GM12878 (cell line): ENCODE measurements around the gene NID1. TPM values are rescaled to one million over a fixed set of nuclear protein-coding genes. Genes with fewer than 3 reads are reported as not detected.

Source experiments
- ATAC-seq: fragments of 200-7000 bp; cut with Tn5 transposase; 3 replicates; pipeline ENCODE4 v1.9.1; 2020; ENCODE audit warnings: mild to moderate bottlenecking, moderate library complexity
- BruUV-seq: library from RNA; stranded (reverse); fragments of 400-500 nt; replicated peaks from 2 replicates; lab custom pipeline; 2021; lab: Mats Ljungman, UMichigan
- CTCF ChIA-PET: fragments of 300-600 bp; sonication (Branson Sonifier 250); formaldehyde crosslinking; extraction: SDS; loops from one replicate; lab custom pipeline; 2021; ENCODE audit warnings: inconsistent platforms; lab: Yijun Ruan, JAX
- POLR2A ChIA-PET: fragments of 350-600 bp; formaldehyde crosslinking; extraction: SDS; loops from one replicate; lab custom pipeline; 2021; ENCODE audit warnings: inconsistent platforms; lab: Charles Lee
- RAD21 ChIA-PET: fragments of 300-600 bp; sonication (Branson Sonifier 250); formaldehyde crosslinking; loops from one replicate; lab custom pipeline; 2023; ENCODE audit warnings: antibody characterized with exemption; ENCODE audit not compliant: unreplicated experiment; lab: Charles Lee
- SMC1A ChIA-PET: fragments of 300-600 bp; sonication (Branson Sonifier 250); formaldehyde crosslinking; loops from one replicate; lab custom pipeline; 2023; ENCODE audit not compliant: unreplicated experiment, uncharacterized antibody; lab: Charles Lee
- DNase-seq: peaks from one replicate; pipeline ENCODE4 v3.0.0-alpha.2; 2011; ENCODE audit warnings: low read depth, low spot score
- FAIRE-seq: peaks from 3 replicates; lab custom pipeline; 2011; peaks lifted over from hg19 to GRCh38; lab: Jason Lieb, UNC
- H2AFZ ChIP-seq: 2 replicates; pipeline ENCODE4 v1.6.0; 2011; ENCODE audit warnings: low read depth, low read length, control low read depth; ENCODE audit not compliant: control insufficient read depth
- H3K27ac ChIP-seq: 2 replicates; pipeline ENCODE4 v1.5.1; 2011; ENCODE audit warnings: control low read depth; ENCODE audit not compliant: control insufficient read depth, insufficient read depth
- H3K27me3 ChIP-seq, 2 experiments: replicated peaks in 1 of 2; 2 replicates each; pipeline versions ENCODE4 v1.6.0 to v1.6.1; 2011; ENCODE audit warnings: low read length in 1 of 2; ENCODE audit not compliant: control insufficient read depth in 2 of 2, insufficient read depth in 2 of 2
- H3K36me3 ChIP-seq, 2 experiments: 2 replicates each; pipeline ENCODE4 v1.5.1; 2011; ENCODE audit warnings: low read length in 1 of 2; ENCODE audit not compliant: control insufficient read depth in 2 of 2, insufficient read depth in 2 of 2
- H3K4me1 ChIP-seq: 2 replicates; pipeline ENCODE4 v1.6.1; 2011; ENCODE audit warnings: mild to moderate bottlenecking, low read length, moderate library complexity, mixed read lengths; ENCODE audit not compliant: control insufficient read depth, insufficient read depth
- H3K4me2 ChIP-seq: 2 replicates; pipeline ENCODE4 v1.6.0; 2011; ENCODE audit warnings: control low read depth; ENCODE audit not compliant: control insufficient read depth, insufficient read depth
- H3K4me3 ChIP-seq: fragments of 200-600 bp; sonication (generic); 2 replicates; pipeline ENCODE4 v1.5.1; 2016
- H3K79me2 ChIP-seq: 2 replicates; pipeline ENCODE4 v1.6.0; 2011; ENCODE audit warnings: low read length; ENCODE audit not compliant: control insufficient read depth, insufficient read depth
- H3K9ac ChIP-seq: 2 replicates; pipeline ENCODE4 v1.8.0; 2011; ENCODE audit warnings: low read length, control low read depth, mixed read lengths; ENCODE audit not compliant: control insufficient read depth, insufficient read depth
- H3K9me3 ChIP-seq: replicated peaks from 3 replicates; pipeline ENCODE4 v1.5.1; 2011; ENCODE audit warnings: mild to moderate bottlenecking, low read length; ENCODE audit not compliant: control insufficient read depth, insufficient read depth
- H4K20me1 ChIP-seq: 2 replicates; pipeline ENCODE4 v1.6.0; 2011; ENCODE audit not compliant: control insufficient read depth, insufficient read depth
- CBX5 ChIP-seq: sonication (generic); IDR thresholded peaks from 2 replicates; pipeline ENCODE4 v1.6.1; 2016; ENCODE audit warnings: low read depth, moderate library complexity, mild to moderate bottlenecking, inconsistent platforms
- CHD1 ChIP-seq: IDR thresholded peaks from 2 replicates; pipeline ENCODE4 v1.6.1; 2012; ENCODE audit warnings: low read depth, low read length, improper control_type of control experiment
- CREM ChIP-seq: IDR thresholded peaks from 2 replicates; pipeline ENCODE4 v1.6.1; 2014; ENCODE audit warnings: antibody characterized with exemption, low read depth
- CTCF ChIP-seq, 3 experiments: IDR thresholded peaks in 2 of 3; conservative IDR thresholded peaks in 1 of 3; 2 replicates each; pipeline ENCODE4 v1.5.1; 2011; ENCODE audit warnings: low read depth in 3 of 3, low read length in 3 of 3, mild to moderate bottlenecking in 3 of 3, control low read depth in 2 of 3, moderate library complexity in 2 of 3, inconsistent platforms in 1 of 3, mixed read lengths in 1 of 3; ENCODE audit not compliant: control insufficient read depth in 2 of 3, insufficient read depth in 1 of 3; ENCODE audit errors: extremely low read depth in 1 of 3
- ELK1 ChIP-seq: IDR thresholded peaks from 2 replicates; pipeline ENCODE4 v1.6.1; 2012; ENCODE audit warnings: low read depth, low read length, improper control_type of control experiment
- KLF5 ChIP-seq: fragments of 450-650 bp; IDR thresholded peaks from 2 replicates; pipeline ENCODE4 v1.6.1; 2014; ENCODE audit warnings: mild to moderate bottlenecking; ENCODE audit not compliant: partially characterized antibody
- NFIC ChIP-seq: IDR thresholded peaks from 2 replicates; pipeline ENCODE4 v1.6.1; 2012; ENCODE audit warnings: low read depth, mild to moderate bottlenecking, inconsistent platforms, low read length, moderate library complexity
- NR2F1 ChIP-seq: fragments of 450-650 bp; conservative IDR thresholded peaks from 2 replicates; pipeline ENCODE4 v1.6.1; 2017; ENCODE audit warnings: mild to moderate bottlenecking
- NRF1 ChIP-seq: conservative IDR thresholded peaks from 2 replicates; pipeline ENCODE4 v1.6.1; 2011; ENCODE audit warnings: mild to moderate bottlenecking, low read depth, low read length, improper control_type of control experiment
- PML ChIP-seq: IDR thresholded peaks from 2 replicates; pipeline ENCODE4 v1.6.1; 2012; ENCODE audit warnings: low read length, inconsistent platforms
- SMC3 ChIP-seq: IDR thresholded peaks from 2 replicates; pipeline ENCODE4 v1.6.1; 2011; ENCODE audit warnings: low read length, improper control_type of control experiment, borderline replicate concordance
- STAT1 ChIP-seq: fragments of 450-650 bp; conservative IDR thresholded peaks from 2 replicates; pipeline ENCODE4 v1.6.1; 2014; ENCODE audit warnings: antibody characterized with exemption, mild to moderate bottlenecking
- ZNF217 ChIP-seq: fragments of 450-650 bp; IDR thresholded peaks from 2 replicates; pipeline ENCODE4 v1.6.1; 2017; ENCODE audit warnings: antibody characterized with exemption, mild to moderate bottlenecking
- ZSCAN29 ChIP-seq: fragments of 450-650 bp; IDR thresholded peaks from 2 replicates; pipeline ENCODE4 v1.6.1; 2017; ENCODE audit warnings: mild to moderate bottlenecking, moderate library complexity
- ZZZ3 ChIP-seq: IDR thresholded peaks from 2 replicates; pipeline ENCODE4 v1.6.1; 2011; ENCODE audit warnings: low read depth; ENCODE audit not compliant: control insufficient read depth, insufficient read length
- WGBS: methylation state at CpG from one replicate; pipeline ENCODE4 v1.1.6; 2016; ENCODE audit warnings: low lambda C conversion rate; ENCODE audit not compliant: insufficient replicate concordance, insufficient coverage; ENCODE audit errors: missing lambda C conversion rate; 5-methylcytosine and 5-hydroxymethylcytosine counted together
- in situ Hi-C: fragments of 300-500 bp; cut with MboI; formaldehyde crosslinking; loops from 9 replicates; pipeline ENCODE4 v1.14.3; 2018; ENCODE audit warnings: mixed read lengths
- intact Hi-C: fragments of 100-400 bp; cut with micrococcal nuclease; formaldehyde crosslinking; loops from one replicate; pipeline ENCODE4 v1.14.2; 2022; ENCODE audit not compliant: unreplicated experiment
- polyA plus RNA-seq, 11 experiments: library from polyadenylated mRNA; depleted of rRNA in 4 of 11; unstranded in 6 of 11; stranded (reverse) in 5 of 11; fragments of >200 nt; fragmentation: Nextera tagmentation in 4 of 11; fragmentation: Illumina TruSeq in 1 of 11; extraction: Ambion mirVana in 4 of 11; extraction: Trizol in 1 of 11; gene quantifications; 1 replicate in 1 of 11; 2 replicates in 10 of 11; pipeline versions ENCODE4 v1.2.1 to v1.2.3, GENCODE V29; 2011 to 2016; ENCODE audit warnings: inconsistent platforms in 2 of 11, missing spikeins in 2 of 11, low read depth in 1 of 11
- total RNA-seq, 4 experiments: library from RNA; depleted of rRNA in 3 of 4; stranded (reverse); fragments of >200 nt in 3 of 4; fragmentation: Illumina TruSeq in 1 of 4; extraction: Trizol in 1 of 4; gene quantifications; 2 replicates each; pipeline versions ENCODE4 v1.2.1 to v1.2.3, GENCODE V29; 2013 to 2021

NID1 gene
- total and polyA plus RNA-seq, 10 of the 15 experiments (the other 5 are each of a cell fraction or from before 2014, with no cell fraction given) = 4.2 to 25.7 (median 11.3) TPM

GRCh38 chr1:236073307-236073897 is 8.5 kb upstream of the NID1 start (continued):
- TF ChIP-seq CREM (no peak), CBX5 (no peak), NR2F1 (no peak), CHD1 (no peak), ZZZ3 (no peak), CTCF (IDR thresholded peaks at IDR 0.05 in 2 of 3, conservative IDR thresholded peaks at IDR 0.05 in 1 of 3; ENCODE audit: control insufficient read depth in 2 of 3, extremely low read depth in 1 of 3, insufficient read depth in 1 of 3, low read depth in 3 of 3, low read length in 3 of 3) (no peak), PML (no peak), ZNF217 (no peak)

GRCh38 chr1:236072001-236072400 is 7.1 kb upstream of the NID1 start:
- Histone ChIP-seq H3K27me3 (no peaks in the 10 kb centered on the region), H4K20me1 (no peaks in the 10 kb centered on the region), H3K9ac (no peak overlapping the region), H3K36me3 (no peaks in the 10 kb centered on the region), H3K4me3 (no peak overlapping the region), H3K27ac (no peak overlapping the region), H2AFZ (no peak overlapping the region), H3K4me1 (peaks cover 5% of the 10 kb centered on the region; the same call in 1 of the 2 replicates), H3K9me3 (no peaks in the 10 kb centered on the region; the same call in 2 of the 3 replicates), H3K79me2 (no peaks in the 10 kb centered on the region), H3K4me2 (no peak overlapping the region)
- SMC1A ChIA-PET = no interaction called here
- TF ChIP-seq ELK1 (no peak), SMC3 (no peak), NRF1 (no peak), KLF5 (no peak), STAT1 (no peak), NFIC (no peak), ZSCAN29 (no peak)
- CTCF ChIA-PET = no interaction called here
- BruUV-seq = no TSS peak
- WGBS = 95% methylated on average over 5 of the region's 5 CpGs
- FAIRE-seq (no peak), DNase-seq (no peak), ATAC-seq (no peak)
- POLR2A ChIA-PET = no interaction called here
- in situ Hi-C loops = no loop called here
- intact Hi-C loops = no loop called here
- RAD21 ChIA-PET = no interaction called here
